K562 (cell line): ENCODE data around the gene CTNNA3. TPM values are rescaled to one million over a fixed set of nuclear protein-coding genes. Genes with fewer than 3 reads are reported as not detected.

Source experiments
- ATAC-seq: fragments of 200-7000 bp; cut with Tn5 transposase; 3 replicates; pipeline ENCODE4 v1.9.1; 2020; ENCODE audit warnings: moderate library complexity
- BruUV-seq: library from RNA; stranded (reverse); fragments of 400-500 nt; replicated peaks from 2 replicates; lab custom pipeline; 2021; lab: Mats Ljungman, UMichigan
- CTCF ChIA-PET: fragments of 300-600 bp; formaldehyde crosslinking; extraction: SDS; loops from one replicate; lab custom pipeline; 2021; ENCODE audit warnings: low intra/inter-chr PET ratio; lab: Yijun Ruan, JAX
- POLR2A ChIA-PET: fragments of 300-600, 350-650 bp; sonication (Branson Sonifier 250); formaldehyde crosslinking; extraction: SDS; loops from one replicate; lab custom pipeline; 2021; ENCODE audit warnings: antibody characterized with exemption, inconsistent platforms; lab: Yijun Ruan, JAX
- DNase-seq, 4 experiments: peaks; one replicate each; pipeline versions ENCODE4 v3.0.0 to v3.0.0-alpha.2; 2011 to 2018; ENCODE audit warnings: low spot score in 3 of 4, mixed read lengths in 3 of 4; ENCODE audit errors: extremely low read depth in 1 of 4
- FAIRE-seq: peaks from 2 replicates; lab custom pipeline; 2011; peaks lifted over from hg19 to GRCh38; lab: Jason Lieb, UNC
- H2AFZ ChIP-seq: 2 replicates; pipeline ENCODE4 v1.6.0; 2011; ENCODE audit warnings: low read depth, low read length, control low read depth, inconsistent platforms
- H3K27ac ChIP-seq: fragments of 200-600 bp; 3 replicates; pipeline ENCODE4 v1.8.0; 2011; ENCODE audit warnings: low read depth, mild to moderate bottlenecking, control low read depth, inconsistent platforms, low read length, moderate library complexity, mixed read lengths; ENCODE audit errors: extremely low read depth
- H3K27me3 ChIP-seq, 2 experiments: fragments of 300-600 bp in 1 of 2; 2 replicates in 1 of 2; 3 replicates in 1 of 2; pipeline versions ENCODE4 v1.6.0 to v1.8.0; 2011; ENCODE audit warnings: inconsistent platforms in 2 of 2, low read length in 2 of 2, mild to moderate bottlenecking in 1 of 2, mixed read lengths in 1 of 2, moderate library complexity in 1 of 2; ENCODE audit not compliant: control insufficient read depth in 2 of 2, insufficient read depth in 2 of 2
- H3K36me3 ChIP-seq: fragments of 300-600 bp; 3 replicates; pipeline ENCODE4 v1.8.0; 2011; ENCODE audit warnings: mild to moderate bottlenecking, low read length, inconsistent platforms; ENCODE audit not compliant: control insufficient read depth, insufficient read depth
- H3K4me1 ChIP-seq, 2 experiments: fragments of 200-600 bp in 1 of 2; replicated peaks in 1 of 2; 2 replicates in 1 of 2; 3 replicates in 1 of 2; pipeline versions ENCODE4 v1.5.1 to v1.8.0; 2011; ENCODE audit warnings: inconsistent platforms in 2 of 2, low read length in 2 of 2, mild to moderate bottlenecking in 1 of 2, mixed read lengths in 1 of 2, moderate library complexity in 1 of 2; ENCODE audit not compliant: control insufficient read depth in 2 of 2, insufficient read depth in 2 of 2
- H3K4me2 ChIP-seq: 2 replicates; pipeline ENCODE4 v1.6.1; 2011; ENCODE audit warnings: low read length, control low read depth, inconsistent platforms, mixed read lengths; ENCODE audit not compliant: insufficient read depth
- H3K4me3 ChIP-seq: fragments of 200-600 bp; sonication (generic), shearing (Covaris generic); 2 replicates; pipeline ENCODE4 v1.5.1; 2016; ENCODE audit warnings: control low read depth, inconsistent platforms
- H3K79me2 ChIP-seq: fragments of 200-600 bp; 3 replicates; pipeline ENCODE4 v1.8.0; 2011; ENCODE audit warnings: low read length, inconsistent platforms; ENCODE audit not compliant: control insufficient read depth, insufficient read depth
- H3K9ac ChIP-seq, 2 experiments: 2 replicates each; pipeline versions ENCODE4 v1.6.0 to v1.6.1; 2011; ENCODE audit warnings: low read depth in 2 of 2, low read length in 2 of 2, control low read depth in 1 of 2, inconsistent platforms in 1 of 2, mild to moderate bottlenecking in 1 of 2, mixed read lengths in 1 of 2; ENCODE audit not compliant: insufficient read depth in 1 of 2
- H3K9me1 ChIP-seq: one replicate; pipeline ENCODE4 v1.6.0; 2011; ENCODE audit warnings: inconsistent platforms, mild to moderate bottlenecking, low read length, moderate library complexity; ENCODE audit not compliant: control insufficient read depth, insufficient read depth
- H3K9me3 ChIP-seq: replicated peaks from 2 replicates; pipeline ENCODE4 v1.5.1; 2011; ENCODE audit warnings: low read depth, low read length, inconsistent platforms; ENCODE audit not compliant: control insufficient read depth, insufficient read depth
- H4K20me1 ChIP-seq: replicated peaks from 2 replicates; pipeline ENCODE4 v1.6.1; 2011; ENCODE audit warnings: low read length, inconsistent platforms, mixed read lengths; ENCODE audit not compliant: control insufficient read depth, insufficient read depth
- HDAC8 ChIP-seq: fragments of 450-650 bp; IDR thresholded peaks from 2 replicates; pipeline ENCODE4 v1.6.1; 2016; ENCODE audit warnings: mild to moderate bottlenecking, missing genetic modification characterization, moderate library complexity, missing compliant biosample characterization
- HLTF ChIP-seq: fragments of 450-650 bp; IDR thresholded peaks from 2 replicates; pipeline ENCODE4 v1.6.1; 2016
- PHB2 ChIP-seq: fragments of 450-650 bp; IDR thresholded peaks from 2 replicates; pipeline ENCODE4 v1.6.1; 2017; ENCODE audit warnings: low read depth
- SIN3B ChIP-seq: fragments of 450-650 bp; IDR thresholded peaks from 2 replicates; pipeline ENCODE4 v1.6.1; 2017; ENCODE audit warnings: low read depth, mild to moderate bottlenecking, moderate library complexity
- ZC3H4 ChIP-seq: sonication (generic); formaldehyde crosslinking; IDR thresholded peaks from 2 replicates; pipeline ENCODE4 v1.9.0; 2021; ENCODE audit warnings: missing genetic modification reagents, borderline replicate concordance
- ZNF12 ChIP-seq: sonication (generic); formaldehyde crosslinking; IDR thresholded peaks from 2 replicates; pipeline ENCODE4 v1.4.0; 2020; ENCODE audit warnings: mild to moderate bottlenecking, missing genetic modification reagents
- WGBS: fragments of 100-300 bp; shearing (Covaris generic); methylation state at CpG from one replicate; pipeline ENCODE4 v1.1.6; 2016; ENCODE audit warnings: low coverage, mixed read lengths; ENCODE audit not compliant: insufficient coverage; ENCODE audit errors: missing lambda C conversion rate; 5-methylcytosine and 5-hydroxymethylcytosine counted together
- in situ Hi-C: fragments of 300-500 bp; cut with MboI; formaldehyde crosslinking; loops from 4 replicates; pipeline ENCODE4 v1.15.0; 2018; ENCODE audit warnings: inconsistent platforms, mixed read lengths
- intact Hi-C: fragments of 100-400 bp; cut with micrococcal nuclease; formaldehyde crosslinking; loops from 2 replicates; pipeline ENCODE4 v1.14.2; 2022
- polyA plus RNA-seq, 8 experiments: library from polyadenylated mRNA; depleted of rRNA in 4 of 8; stranded (reverse) in 5 of 8; unstranded in 3 of 8; fragments of >200 nt; fragmentation: Nextera tagmentation in 2 of 8; fragmentation: Illumina TruSeq in 1 of 8; extraction: Ambion mirVana in 2 of 8; extraction: Trizol in 1 of 8; gene quantifications; 2 replicates each; pipeline versions ENCODE4 v1.2.1 to v1.2.3, GENCODE V29; 2011 to 2014; ENCODE audit warnings: inconsistent platforms in 1 of 8, missing spikeins in 1 of 8
- total RNA-seq, 7 experiments: library from RNA; depleted of rRNA in 6 of 7; stranded (reverse); fragments of >200 nt in 6 of 7; fragmentation: Illumina TruSeq in 2 of 7; extraction: Trizol in 2 of 7; gene quantifications; 2 replicates each; pipeline versions ENCODE4 v1.2.1 to v1.2.3, GENCODE V29; 2011 to 2021; ENCODE audit warnings: low replicate concordance in 1 of 7
- TF ChIP-seq, protein P1 (sequence below): sonication (generic); formaldehyde crosslinking; IDR thresholded peaks from 2 replicates; pipeline ENCODE4 v1.8.0; 2022; ENCODE audit warnings: mild to moderate bottlenecking, missing genetic modification reagents

CTNNA3 gene
- total and polyA plus RNA-seq, 9 of the 15 experiments (the other 6 are each of a cell fraction or from before 2014, with no cell fraction given), result 0.04 TPM; not detected in 8

DNA sequence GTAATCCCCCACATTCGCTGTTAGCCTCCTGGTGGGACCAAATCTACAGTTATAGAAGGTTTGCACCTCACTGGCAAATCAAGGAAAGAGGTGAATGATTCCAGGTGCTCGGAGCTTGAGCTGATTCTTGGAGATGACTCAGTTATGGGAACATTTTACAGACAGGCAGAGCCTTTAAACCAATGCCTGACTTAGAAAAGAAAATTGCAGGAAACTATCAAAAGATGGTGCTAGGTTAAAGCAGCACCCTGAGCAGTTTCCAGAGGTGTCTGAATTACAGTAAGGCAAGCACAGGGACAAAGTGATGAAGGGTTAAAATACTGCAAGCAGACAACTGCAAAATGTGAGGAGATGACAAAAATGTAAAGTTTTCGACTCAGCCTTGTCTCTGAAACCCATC, 767.2 kb downstream of the CTNNA3 start:
- TF ChIP-seq HLTF, result no peak
- TF ChIP-seq, protein P1, sequence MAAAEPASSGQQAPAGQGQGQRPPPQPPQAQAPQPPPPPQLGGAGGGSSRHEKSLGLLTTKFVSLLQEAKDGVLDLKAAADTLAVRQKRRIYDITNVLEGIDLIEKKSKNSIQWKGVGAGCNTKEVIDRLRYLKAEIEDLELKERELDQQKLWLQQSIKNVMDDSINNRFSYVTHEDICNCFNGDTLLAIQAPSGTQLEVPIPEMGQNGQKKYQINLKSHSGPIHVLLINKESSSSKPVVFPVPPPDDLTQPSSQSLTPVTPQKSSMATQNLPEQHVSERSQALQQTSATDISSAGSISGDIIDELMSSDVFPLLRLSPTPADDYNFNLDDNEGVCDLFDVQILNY (CRISPR knock-in tag), result no peak
- TF ChIP-seq PHB2, result no peak
- no peak for TF ChIP-seq HDAC8 (tag)
- no peak for ATAC-seq
- H3K27ac ChIP-seq, result no peak overlapping the region
- no peak overlapping the region for H3K4me2 ChIP-seq
- BruUV-seq, result no TSS peak
- no peaks in the 10 kb centered on the region for H3K9me1 ChIP-seq
- H3K9ac ChIP-seq, result no peak overlapping the region
- CTCF ChIA-PET, result no interaction called here
- DNase-seq, result no peak
- WGBS, result 2% methylated on average over 3 of the region's 3 CpGs
- POLR2A ChIA-PET, result no interaction called here
- H2AFZ ChIP-seq, result no peak overlapping the region
- H3K27me3 ChIP-seq, result no peaks in the 10 kb centered on the region
- H3K79me2 ChIP-seq, result no peaks in the 10 kb centered on the region
- H3K9me3 ChIP-seq, result no peaks in the 10 kb centered on the region
- in situ Hi-C loops (no loop called here), intact Hi-C loops (no loop called here)
- H4K20me1 ChIP-seq, result no peaks in the 10 kb centered on the region
- H3K36me3 ChIP-seq, result no peaks in the 10 kb centered on the region
- no peak overlapping the region for H3K4me3 ChIP-seq
- no peaks in the 10 kb centered on the region for H3K4me1 ChIP-seq
- FAIRE-seq, result no peak

DNA sequence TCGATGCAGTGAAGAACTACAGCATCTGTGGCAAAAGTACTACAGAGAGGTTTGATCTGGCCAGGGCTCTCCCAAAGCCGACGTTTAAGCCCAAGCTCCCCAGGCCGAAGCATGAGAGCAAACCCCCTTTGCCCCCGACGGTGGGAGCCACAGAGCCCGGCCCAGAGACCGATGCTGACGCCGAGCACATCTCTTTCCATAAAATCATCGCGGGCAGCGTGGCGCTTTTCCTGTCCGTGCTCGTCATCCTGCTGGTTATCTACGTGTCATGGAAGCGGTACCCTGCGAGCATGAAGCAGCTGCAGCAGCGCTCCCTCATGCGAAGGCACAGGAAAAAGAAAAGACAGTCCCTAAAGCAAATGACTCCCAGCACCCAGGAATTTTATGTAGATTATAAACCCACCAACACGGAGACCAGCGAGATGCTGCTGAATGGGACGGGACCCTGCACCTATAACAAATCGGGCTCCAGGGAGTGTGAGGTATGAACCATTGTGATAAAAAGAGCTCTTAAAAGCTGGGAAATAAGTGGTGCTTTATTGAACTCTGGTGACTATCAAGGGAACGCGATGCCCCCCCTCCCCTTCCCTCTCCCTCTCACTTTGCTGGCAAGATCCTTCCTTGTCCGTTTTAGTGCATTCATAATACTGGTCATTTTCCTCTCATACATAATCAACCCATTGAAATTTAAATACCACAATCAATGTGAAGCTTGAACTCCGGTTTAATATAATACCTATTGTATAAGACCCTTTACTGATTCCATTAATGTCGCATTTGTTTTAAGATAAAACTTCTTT, 767.8 kb downstream of the CTNNA3 start:
- Histone ChIP-seq H2AFZ (no peak overlapping the region), H4K20me1 (no peaks in the 10 kb centered on the region), H3K4me3 (no peak overlapping the region), H3K9me1 (no peaks in the 10 kb centered on the region)
- no peak for FAIRE-seq
- POLR2A ChIA-PET, result no interaction called here
- no peak for TF ChIP-seq SIN3B
- no peak for TF ChIP-seq ZNF12
- TF ChIP-seq ZC3H4 (CRISPR knock-in tag), result no peak
- TF ChIP-seq, all 486 proteins: peak for 0
- in situ Hi-C loops (no loop called here), intact Hi-C loops (no loop called here)
- H3K4me1 ChIP-seq, result no peaks in the 10 kb centered on the region
- under 1% methylated on average over 24 of the region's 30 CpGs for WGBS
- no peaks in the 10 kb centered on the region for H3K27me3 ChIP-seq
- H3K36me3 ChIP-seq, result no peaks in the 10 kb centered on the region
- DNase-seq, result no peak
- CTCF ChIA-PET, result no interaction called here
- no peak overlapping the region for H3K27ac ChIP-seq
- BruUV-seq, result no TSS peak
- no peaks in the 10 kb centered on the region for H3K79me2 ChIP-seq
- no peak for ATAC-seq
- no peak overlapping the region for H3K4me2 ChIP-seq
- H3K9me3 ChIP-seq, result no peaks in the 10 kb centered on the region
- no peak overlapping the region for H3K9ac ChIP-seq
